RWPE2 (cell line): Measurements from ENCODE around the gene DPM2.

Experiments used
- ATAC-seq: fragments of 200-7000 bp; cut with Tn5 transposase; 3 replicates; pipeline ENCODE4 v1.9.1; 2021; ENCODE audit warnings: low read depth
- DNase-seq: peaks from one replicate; pipeline ENCODE4 v3.0.0-alpha.2; 2020; ENCODE audit warnings: low spot score
- H3K27ac ChIP-seq: fragments of 450-650 bp; 2 replicates; pipeline ENCODE4 v1.5.1; 2017; ENCODE audit warnings: mild to moderate bottlenecking; ENCODE audit not compliant: poor library complexity, severe bottlenecking
- H3K27me3 ChIP-seq: fragments of 250-450 bp; sonication (Bioruptor Pico); 2 replicates; pipeline ENCODE4 v1.5.1; 2021; ENCODE audit warnings: mild to moderate bottlenecking, moderate library complexity; ENCODE audit not compliant: insufficient read depth, poor library complexity, severe bottlenecking
- H3K36me3 ChIP-seq: fragments of 250-450 bp; sonication (Bioruptor Pico); 2 replicates; pipeline ENCODE4 v1.5.1; 2020; ENCODE audit warnings: low read depth, mild to moderate bottlenecking, moderate library complexity
- H3K4me1 ChIP-seq: fragments of 250-450 bp; sonication (Bioruptor Pico); 2 replicates; pipeline ENCODE4 v1.5.1; 2021; ENCODE audit warnings: mild to moderate bottlenecking, moderate library complexity; ENCODE audit not compliant: insufficient read depth, poor library complexity, severe bottlenecking
- H3K4me3 ChIP-seq: fragments of 250-450 bp; sonication (Bioruptor Pico); 2 replicates; pipeline ENCODE4 v1.5.1; 2021; ENCODE audit warnings: mild to moderate bottlenecking, moderate library complexity; ENCODE audit not compliant: severe bottlenecking
- H3K9me3 ChIP-seq: fragments of 250-450 bp; sonication (Bioruptor Pico); 2 replicates; pipeline ENCODE4 v1.5.1; 2021; ENCODE audit warnings: mild to moderate bottlenecking, moderate library complexity; ENCODE audit not compliant: severe bottlenecking
- TF ChIP-seq, protein P1 (sequence below): fragments of 450-650 bp; IDR thresholded peaks from one replicate; pipeline ENCODE4 v1.5.1; 2017; ENCODE audit warnings: mild to moderate bottlenecking, moderate library complexity; ENCODE audit not compliant: poor library complexity, severe bottlenecking

The DPM2 gene

GRCh38 chr9:127934986-127935385, 2.7 kb downstream of the DPM2 start:
- H3K9me3 ChIP-seq = no peaks in the 10 kb centered on the region
- no peaks in the 10 kb centered on the region for H3K27me3 ChIP-seq
- no peak overlapping the region for H3K27ac ChIP-seq
- TF ChIP-seq, protein P1, sequence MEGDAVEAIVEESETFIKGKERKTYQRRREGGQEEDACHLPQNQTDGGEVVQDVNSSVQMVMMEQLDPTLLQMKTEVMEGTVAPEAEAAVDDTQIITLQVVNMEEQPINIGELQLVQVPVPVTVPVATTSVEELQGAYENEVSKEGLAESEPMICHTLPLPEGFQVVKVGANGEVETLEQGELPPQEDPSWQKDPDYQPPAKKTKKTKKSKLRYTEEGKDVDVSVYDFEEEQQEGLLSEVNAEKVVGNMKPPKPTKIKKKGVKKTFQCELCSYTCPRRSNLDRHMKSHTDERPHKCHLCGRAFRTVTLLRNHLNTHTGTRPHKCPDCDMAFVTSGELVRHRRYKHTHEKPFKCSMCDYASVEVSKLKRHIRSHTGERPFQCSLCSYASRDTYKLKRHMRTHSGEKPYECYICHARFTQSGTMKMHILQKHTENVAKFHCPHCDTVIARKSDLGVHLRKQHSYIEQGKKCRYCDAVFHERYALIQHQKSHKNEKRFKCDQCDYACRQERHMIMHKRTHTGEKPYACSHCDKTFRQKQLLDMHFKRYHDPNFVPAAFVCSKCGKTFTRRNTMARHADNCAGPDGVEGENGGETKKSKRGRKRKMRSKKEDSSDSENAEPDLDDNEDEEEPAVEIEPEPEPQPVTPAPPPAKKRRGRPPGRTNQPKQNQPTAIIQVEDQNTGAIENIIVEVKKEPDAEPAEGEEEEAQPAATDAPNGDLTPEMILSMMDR = no peak
- H3K4me3 ChIP-seq = no peak overlapping the region
- DNase-seq (no peak), ATAC-seq (no peak)
- peaks cover 13% of the 10 kb centered on the region for H3K4me1 ChIP-seq
- H3K36me3 ChIP-seq = no peaks in the 10 kb centered on the region

GRCh38 chr9:127934248-127934647, 3.4 kb downstream of the DPM2 start:
- ATAC-seq = no peak
- Histone ChIP-seq H3K27me3 (no peaks in the 10 kb centered on the region), H3K4me3 (no peak overlapping the region), H3K27ac (no peak overlapping the region), H3K9me3 (no peaks in the 10 kb centered on the region), H3K4me1 (peaks cover 13% of the 10 kb centered on the region), H3K36me3 (no peaks in the 10 kb centered on the region)
- no peak for DNase-seq
- TF ChIP-seq, protein P1 = no peak

DNA sequence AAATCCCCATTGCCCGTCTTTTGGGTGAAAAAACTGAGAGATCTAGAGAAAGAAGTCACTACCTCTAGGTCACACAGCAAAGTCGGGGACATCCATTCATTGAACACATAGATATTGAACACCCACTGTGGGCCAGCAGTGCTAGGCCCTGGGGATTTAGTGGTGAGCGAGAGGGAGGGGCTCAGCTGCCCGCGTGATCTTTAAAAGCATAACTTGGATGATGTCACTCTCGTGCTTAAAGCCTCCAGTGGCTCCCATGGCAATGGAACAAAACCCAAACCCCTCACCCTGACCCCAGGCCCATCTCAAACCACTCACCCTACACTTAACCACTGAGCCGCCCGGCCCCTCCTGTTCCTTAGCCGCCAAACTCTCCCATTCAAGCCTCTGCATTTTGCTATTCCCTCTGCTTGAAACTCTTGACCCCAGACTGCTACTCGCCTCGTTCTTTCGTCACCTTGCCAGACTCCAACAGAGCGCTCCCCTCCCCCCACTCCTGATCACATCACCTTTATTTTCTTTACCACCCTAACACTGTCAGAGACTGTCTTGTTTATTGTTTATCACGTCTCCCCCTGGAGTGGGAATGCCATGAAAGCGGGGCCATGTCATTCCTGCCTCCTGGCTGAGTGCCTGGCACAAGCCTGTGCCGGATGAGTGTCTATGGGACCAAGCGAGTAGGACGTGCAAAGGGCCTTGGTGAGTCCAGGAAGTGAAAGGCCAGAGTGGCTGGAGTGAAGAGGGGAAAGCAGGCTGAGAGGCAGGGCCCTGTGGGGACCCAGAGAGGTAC, 6.4 kb downstream of the DPM2 start:
- H3K27ac ChIP-seq = peak overlapping the region; percentile 17
- H3K36me3 ChIP-seq = no peaks in the 10 kb centered on the region
- DNase-seq (no peak), ATAC-seq (no peak)
- H3K27me3 ChIP-seq = no peaks in the 10 kb centered on the region
- no peaks in the 10 kb centered on the region for H3K9me3 ChIP-seq
- H3K4me1 ChIP-seq = peaks cover 19% of the 10 kb centered on the region
- H3K4me3 ChIP-seq = peak overlapping the region; percentile 54
- TF ChIP-seq, protein P1 = no peak

DNA sequence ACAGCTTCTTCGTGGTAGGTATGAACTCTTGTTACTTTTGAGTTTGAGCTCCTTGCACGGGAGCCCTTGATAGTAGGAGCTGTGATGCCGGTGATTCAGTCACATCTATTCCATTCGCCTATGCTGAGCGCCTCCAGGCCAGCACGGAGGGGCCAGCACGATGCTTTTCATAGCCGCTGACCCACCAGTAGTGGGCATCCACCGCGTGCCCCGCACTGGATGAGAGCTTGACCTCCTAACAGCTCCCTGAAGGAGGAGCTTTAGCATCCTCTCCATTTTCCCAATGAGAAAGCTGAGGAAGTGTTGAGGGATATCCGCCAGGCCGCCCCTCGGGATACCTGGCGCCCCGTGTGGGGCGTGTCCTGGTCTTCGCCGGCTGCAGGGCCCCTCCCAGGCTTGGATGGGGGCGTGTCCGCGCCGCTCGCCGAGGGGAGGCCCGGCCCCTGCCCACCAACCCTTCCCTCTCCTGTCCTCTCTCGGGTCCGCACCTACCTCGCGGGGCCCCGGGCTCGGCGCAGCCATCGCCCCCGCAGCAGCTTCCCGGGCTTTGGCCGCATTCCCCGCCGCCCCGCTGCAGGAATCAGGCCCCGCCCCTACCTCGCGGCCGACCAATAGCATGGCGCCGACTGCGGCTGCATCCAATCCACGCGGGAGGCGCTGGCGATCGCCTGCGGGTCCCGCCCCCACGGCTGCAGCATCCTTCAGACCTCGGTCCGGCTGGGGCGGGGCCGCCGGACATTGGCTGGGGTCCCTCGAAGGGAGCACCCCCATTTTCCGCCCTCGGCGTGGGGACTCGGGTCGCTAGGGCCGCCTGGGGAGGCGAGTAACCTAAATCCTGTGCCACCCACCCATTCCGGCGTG, 7.2 kb downstream of the DPM2 start, which contains the start of gene PIP5KL1:
Gene PIP5KL1 (minus strand): TSS at position 547 of the 861 bp plus-strand sequence. CDS start 25 bp downstream, at position 522.
- Histone ChIP-seq H3K4me1 (peaks cover 17% of the 10 kb centered on the region), H3K27me3 (no peaks in the 10 kb centered on the region), H3K27ac (peak within 1 kb of the TSS; percentile 17), H3K4me3 (peak within 1 kb of the TSS; percentile 54), H3K9me3 (no peaks in the 10 kb centered on the region), H3K36me3 (no peaks in the 10 kb centered on the region)
- DNase-seq (peak; percentile 89), ATAC-seq (peak; percentile 77)
- TF ChIP-seq, protein P1 = no peak
